CD4-positive, alpha-beta T cell treated with Interleukin-6 at 100 ng/mL for 8 hours (primary cell): ENCODE data around the gene HARS1.
"Not testable (repeated sequence)": the region's sequence is repeated elsewhere in the genome, so short reads cannot be mapped to it uniquely, and the experiment has no call there.

Experiments used
- DNase-seq: peaks from one replicate; pipeline ENCODE4 v3.0.0-alpha.2; 2020; ENCODE audit warnings: mixed read lengths, low spot score

Gene HARS1

GRCh38 chr5:140674629-140675028 is 16.5 kb downstream of the HARS1 start:
- DNase-seq, result no peak

- no peak for DNase-seq
Observed at GRCh38 chr5:140674211-140674610, 17.0 kb downstream of the HARS1 start.

- DNase-seq, result no peak
Observed at GRCh38 chr5:140673187-140673976, 17.8 kb downstream of the HARS1 start, which contains the start of gene DND1. DND1 (minus strand) TSS chr5:140673576; CDS start chr5:140673542, 34 bp downstream.

GRCh38 chr5:140672455-140673186 is 18.5 kb downstream of the HARS1 start:
- no peak for DNase-seq

- no peak for DNase-seq
Observed at GRCh38 chr5:140671472-140672125, 19.6 kb downstream of the HARS1 start.

GRCh38 chr5:140671035-140671434 is 20.1 kb downstream of the HARS1 start:
- DNase-seq, result not testable (repeated sequence)

GRCh38 chr5:140664359-140665119 is 26.6 kb downstream of the HARS1 start, which contains the start of gene WDR55:
WDR55 (plus strand) TSS chr5:140664904; CDS start chr5:140664913, 9 bp downstream.
- DNase-seq, result peak; percentile 93

- DNase-seq, result no peak
Observed at GRCh38 chr5:140664030-140664358, 27.2 kb downstream of the HARS1 start.

- not testable (repeated sequence) for DNase-seq
Observed at GRCh38 chr5:140660371-140660770, 30.8 kb downstream of the HARS1 start.

- no peak for DNase-seq
Observed at GRCh38 chr5:140658870-140659269, 32.3 kb downstream of the HARS1 start.

- DNase-seq, result no peak
Observed at GRCh38 chr5:140647042-140647419, 44.1 kb downstream of the HARS1 start.

GRCh38 chr5:140642718-140643117 is 48.5 kb downstream of the HARS1 start:
- DNase-seq, result no peak

GRCh38 chr5:140641716-140642115 is 49.5 kb downstream of the HARS1 start:
- DNase-seq, result no peak

- DNase-seq, result peak; percentile 96
Observed at GRCh38 chr5:140639148-140639981, 51.8 kb downstream of the HARS1 start, which contains the start of gene TMCO6. TMCO6 (plus strand) TSS chr5:140639451; CDS start chr5:140639528, 77 bp downstream.

- DNase-seq, result not testable (repeated sequence)
Observed at GRCh38 chr5:140638898-140639147, 52.3 kb downstream of the HARS1 start.

- DNase-seq, result no peak
Observed at GRCh38 chr5:140637371-140638100, 53.6 kb downstream of the HARS1 start.

- DNase-seq, result no peak
Observed at GRCh38 chr5:140635291-140636257, 55.6 kb downstream of the HARS1 start.

GRCh38 chr5:140634103-140634502 is 57.1 kb downstream of the HARS1 start:
- no peak for DNase-seq

- no peak for DNase-seq
Observed at GRCh38 chr5:140633501-140633900, 57.7 kb downstream of the HARS1 start.
